Measurements from ENCODE around the gene UTS2R. TPM values are rescaled to one million over a fixed set of nuclear protein-coding genes. Genes with fewer than 3 reads are reported as not detected.

UTS2R gene
- total RNA-seq (ENCODE audit: unreplicated experiment): not detected
- long read RNA-seq: 0 reads

GRCh38 chr17:82371333-82372248 is at the start of gene UTS2R:
TSS of gene UTS2R (plus strand) at chr17:82371765. CDS start at chr17:82374325, 2,560 bp downstream.
- no peaks in the 10 kb centered on the region for H3K36me3 Mint-ChIP-seq (ENCODE audit: low read depth, unreplicated experiment)
- DNase-seq (ENCODE audit: low spot score): no peak
- no peak within 1 kb of the TSS for H3K4me3 Mint-ChIP-seq (ENCODE audit: unreplicated experiment)
- TF ChIP-seq, protein P1, sequence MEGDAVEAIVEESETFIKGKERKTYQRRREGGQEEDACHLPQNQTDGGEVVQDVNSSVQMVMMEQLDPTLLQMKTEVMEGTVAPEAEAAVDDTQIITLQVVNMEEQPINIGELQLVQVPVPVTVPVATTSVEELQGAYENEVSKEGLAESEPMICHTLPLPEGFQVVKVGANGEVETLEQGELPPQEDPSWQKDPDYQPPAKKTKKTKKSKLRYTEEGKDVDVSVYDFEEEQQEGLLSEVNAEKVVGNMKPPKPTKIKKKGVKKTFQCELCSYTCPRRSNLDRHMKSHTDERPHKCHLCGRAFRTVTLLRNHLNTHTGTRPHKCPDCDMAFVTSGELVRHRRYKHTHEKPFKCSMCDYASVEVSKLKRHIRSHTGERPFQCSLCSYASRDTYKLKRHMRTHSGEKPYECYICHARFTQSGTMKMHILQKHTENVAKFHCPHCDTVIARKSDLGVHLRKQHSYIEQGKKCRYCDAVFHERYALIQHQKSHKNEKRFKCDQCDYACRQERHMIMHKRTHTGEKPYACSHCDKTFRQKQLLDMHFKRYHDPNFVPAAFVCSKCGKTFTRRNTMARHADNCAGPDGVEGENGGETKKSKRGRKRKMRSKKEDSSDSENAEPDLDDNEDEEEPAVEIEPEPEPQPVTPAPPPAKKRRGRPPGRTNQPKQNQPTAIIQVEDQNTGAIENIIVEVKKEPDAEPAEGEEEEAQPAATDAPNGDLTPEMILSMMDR (IDR thresholded peaks at IDR 0.05; ENCODE audit: unreplicated experiment): no peak
- no peak within 1 kb of the TSS for H3K27ac Mint-ChIP-seq (ENCODE audit: unreplicated experiment)
- no peaks in the 10 kb centered on the region for H3K9me3 Mint-ChIP-seq (ENCODE audit: unreplicated experiment)
- peaks cover 4% of the 10 kb centered on the region for H3K4me1 Mint-ChIP-seq (ENCODE audit: unreplicated experiment)
- peaks cover 10% of the 10 kb centered on the region for H3K27me3 Mint-ChIP-seq (ENCODE audit: unreplicated experiment)

- H3K36me3 Mint-ChIP-seq (ENCODE audit: low read depth, unreplicated experiment): no peaks in the 10 kb centered on the region
- TF ChIP-seq, protein P1 (IDR thresholded peaks at IDR 0.05; ENCODE audit: unreplicated experiment): no peak
- no peak for DNase-seq (ENCODE audit: low spot score)
- H3K27ac Mint-ChIP-seq (ENCODE audit: unreplicated experiment): no peak overlapping the region
- peaks cover 2% of the 10 kb centered on the region for H3K4me1 Mint-ChIP-seq (ENCODE audit: unreplicated experiment)
- H3K4me3 Mint-ChIP-seq (ENCODE audit: unreplicated experiment): no peak overlapping the region
- H3K9me3 Mint-ChIP-seq (ENCODE audit: unreplicated experiment): no peaks in the 10 kb centered on the region
- peaks cover 7% of the 10 kb centered on the region for H3K27me3 Mint-ChIP-seq (ENCODE audit: unreplicated experiment)
Measured at GRCh38 chr17:82321947-82322466, 49.6 kb upstream of the UTS2R start.

DNA sequence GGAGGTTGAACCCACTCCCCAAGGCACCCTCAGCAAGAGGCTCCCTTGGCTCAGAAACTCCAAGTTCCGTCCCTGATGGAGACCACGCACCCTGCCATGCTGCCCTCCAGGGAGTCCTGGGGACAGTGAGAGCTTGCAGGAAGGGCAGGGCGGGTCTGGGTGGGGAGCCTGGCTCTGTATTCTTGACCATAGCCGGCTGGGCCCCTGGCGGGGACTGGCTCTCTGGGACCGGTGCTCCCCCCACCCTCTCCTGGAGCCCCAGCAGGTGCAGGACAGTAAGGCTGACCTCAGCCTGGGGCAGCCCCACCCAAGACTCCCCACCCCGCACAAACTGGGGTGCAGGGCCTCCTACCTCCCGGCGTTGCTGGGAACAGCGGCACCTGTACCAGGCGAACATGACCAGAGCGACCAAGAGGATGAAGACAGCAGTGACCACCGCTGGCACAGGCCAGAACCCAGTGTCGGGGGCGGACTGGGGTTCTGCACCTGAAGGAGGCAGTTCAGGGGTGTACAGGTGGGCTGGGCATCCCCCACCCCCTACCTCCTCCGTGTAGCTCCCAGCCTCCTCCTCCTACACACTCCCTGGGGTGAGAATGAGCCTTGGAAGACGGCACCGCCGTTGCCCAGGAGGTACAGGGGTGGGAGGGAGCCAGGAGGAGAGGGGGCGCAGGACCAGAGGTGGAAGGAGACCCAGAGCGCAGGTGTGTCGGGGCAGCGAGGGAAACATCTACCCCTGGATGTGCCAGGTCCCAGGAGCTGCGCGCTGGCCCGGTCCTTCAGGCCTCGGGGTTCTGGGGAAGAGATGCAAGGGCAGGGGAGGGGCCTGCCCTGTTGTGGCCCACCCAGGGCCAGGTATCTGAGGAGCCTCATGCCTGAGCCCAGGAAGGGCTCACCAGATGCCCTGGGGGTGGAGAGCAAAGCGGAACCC is 48.8 kb upstream of the UTS2R start:
- peaks cover 7% of the 10 kb centered on the region for H3K27me3 Mint-ChIP-seq (ENCODE audit: unreplicated experiment)
- H3K36me3 Mint-ChIP-seq (ENCODE audit: low read depth, unreplicated experiment): no peaks in the 10 kb centered on the region
- TF ChIP-seq, protein P1 (IDR thresholded peaks at IDR 0.05; ENCODE audit: unreplicated experiment): no peak
- no peak overlapping the region for H3K4me3 Mint-ChIP-seq (ENCODE audit: unreplicated experiment)
- no peaks in the 10 kb centered on the region for H3K9me3 Mint-ChIP-seq (ENCODE audit: unreplicated experiment)
- no peak overlapping the region for H3K27ac Mint-ChIP-seq (ENCODE audit: unreplicated experiment)
- H3K4me1 Mint-ChIP-seq (ENCODE audit: unreplicated experiment): peaks cover 2% of the 10 kb centered on the region
- no peak for DNase-seq (ENCODE audit: low spot score)

DNA sequence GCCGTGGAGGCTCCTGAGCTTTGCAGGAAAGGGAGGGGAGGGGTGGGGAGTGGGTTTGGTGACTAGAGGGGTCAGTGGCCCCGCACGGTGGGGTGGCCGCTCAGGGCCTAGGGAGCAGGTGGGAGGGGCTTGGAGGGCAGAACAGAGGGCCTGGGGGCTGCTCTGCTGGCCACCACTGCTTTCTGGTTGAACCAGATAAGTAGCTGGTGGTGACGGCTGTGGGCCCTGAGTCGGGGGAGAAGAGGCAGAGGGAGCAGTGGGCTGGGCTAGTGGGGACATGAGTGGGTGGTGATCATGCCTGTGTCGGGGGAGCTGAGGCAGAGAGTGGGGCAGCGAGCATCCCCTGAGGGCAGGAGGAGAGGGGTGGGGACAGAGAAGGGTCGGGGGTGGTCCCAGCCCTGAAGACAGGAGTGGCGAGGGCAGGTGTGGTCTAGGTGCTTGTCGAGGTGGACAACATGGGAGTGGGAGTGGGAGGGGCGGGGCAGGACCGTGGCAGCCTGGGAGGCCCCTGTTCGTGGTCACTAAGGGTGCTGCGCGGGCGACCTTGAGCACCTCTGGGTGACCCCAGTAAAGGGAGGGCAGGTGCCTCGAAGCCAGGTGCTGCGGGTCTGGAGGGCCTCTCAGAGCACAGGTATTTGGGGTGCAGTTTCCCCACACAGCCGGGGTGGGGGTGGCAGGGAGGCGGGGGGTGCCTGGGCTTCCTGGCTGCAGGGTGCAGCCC is 47.9 kb upstream of the UTS2R start:
- no peak overlapping the region for H3K4me3 Mint-ChIP-seq (ENCODE audit: unreplicated experiment)
- H3K27me3 Mint-ChIP-seq (ENCODE audit: unreplicated experiment): peaks cover 7% of the 10 kb centered on the region
- H3K4me1 Mint-ChIP-seq (ENCODE audit: unreplicated experiment): peaks cover 2% of the 10 kb centered on the region
- no peak for DNase-seq (ENCODE audit: low spot score)
- TF ChIP-seq, protein P1 (IDR thresholded peaks at IDR 0.05; ENCODE audit: unreplicated experiment): no peak
- H3K36me3 Mint-ChIP-seq (ENCODE audit: low read depth, unreplicated experiment): no peaks in the 10 kb centered on the region
- H3K9me3 Mint-ChIP-seq (ENCODE audit: unreplicated experiment): no peaks in the 10 kb centered on the region
- no peak overlapping the region for H3K27ac Mint-ChIP-seq (ENCODE audit: unreplicated experiment)

Data from endothelial cell (in vitro differentiated cells).